HG02798 (cell line): ENCODE measurements around the gene ULK4.
"Not testable (repeated sequence)": the region's sequence is repeated elsewhere in the genome, so short reads cannot be mapped to it uniquely, and the experiment has no call there.

Experiments used
- ATAC-seq: cut with Tn5 transposase; IDR thresholded peaks from one replicate; pipeline ENCODE4 v1.9.1; 2021; ENCODE audit warnings: mild to moderate bottlenecking; ENCODE audit not compliant: unreplicated experiment, poor library complexity

The ULK4 gene

GRCh38 chr3:41697702-41698101 lies 264.2 kb downstream of the ULK4 start:
- ATAC-seq, result no peak

DNA sequence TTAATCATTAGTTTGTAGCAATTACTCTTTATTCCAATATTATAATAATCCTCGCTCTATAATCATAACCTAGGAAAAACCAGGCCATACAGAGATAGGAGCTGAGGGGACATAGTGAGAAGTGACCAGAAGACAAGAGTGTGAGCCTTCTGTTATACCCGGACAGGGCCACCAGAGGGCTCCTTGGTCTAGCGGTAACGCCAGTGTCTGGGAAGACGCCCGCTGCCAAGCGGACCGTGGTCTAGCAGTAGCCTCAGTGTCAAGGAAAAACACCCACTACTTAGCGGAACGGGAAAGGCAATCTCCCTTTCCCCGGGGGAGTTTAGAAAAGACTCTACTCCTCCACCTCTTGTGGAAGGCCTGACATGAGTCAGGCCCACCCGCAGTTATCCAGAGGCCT lies 266.1 kb downstream of the ULK4 start:
- ATAC-seq, result not testable (repeated sequence)

GRCh38 chr3:41693799-41694198 lies 268.1 kb downstream of the ULK4 start:
- no peak for ATAC-seq

- ATAC-seq, result no peak
These were observed 270.9 kb downstream of the ULK4 start for GRCh38 chr3:41690766-41691563.

DNA sequence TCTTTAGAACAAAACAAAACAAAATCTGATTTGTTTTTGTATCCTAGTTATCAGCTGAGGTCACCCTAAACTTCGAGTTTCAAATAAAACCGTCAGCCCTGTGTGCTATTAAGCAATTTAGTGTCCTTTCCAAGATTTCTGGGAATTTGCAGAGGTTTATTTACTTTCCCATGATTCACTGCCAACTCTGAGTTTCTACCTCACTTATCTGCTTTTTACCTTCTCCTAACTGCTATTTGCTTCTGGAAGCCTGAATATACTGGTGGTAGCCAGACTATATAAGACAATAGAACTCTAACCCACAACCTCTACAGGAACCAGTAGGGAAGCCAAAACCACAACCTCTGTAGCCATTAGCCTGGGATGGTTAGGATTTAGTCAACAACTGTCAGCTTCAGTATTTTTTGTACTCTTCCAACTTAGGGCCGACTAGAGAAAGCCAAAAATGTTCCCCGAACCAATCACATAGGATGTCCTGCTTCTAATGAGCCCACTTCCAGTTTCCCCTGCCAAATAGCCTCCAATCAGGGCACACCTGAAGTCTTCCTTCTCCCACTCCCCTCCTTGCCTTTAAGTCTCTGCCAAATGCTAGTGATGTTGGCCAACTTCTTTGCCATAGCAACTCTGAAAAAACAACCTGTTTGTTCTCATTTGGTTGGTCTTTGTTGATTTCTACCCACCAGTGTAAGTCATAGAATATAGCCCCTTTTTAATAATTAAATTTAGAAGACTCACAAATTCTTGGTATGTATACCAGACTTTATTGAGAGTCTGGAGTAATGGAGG lies 273.1 kb downstream of the ULK4 start:
- no peak for ATAC-seq

GRCh38 chr3:41684797-41685735 lies 276.8 kb downstream of the ULK4 start:
- no peak for ATAC-seq

DNA sequence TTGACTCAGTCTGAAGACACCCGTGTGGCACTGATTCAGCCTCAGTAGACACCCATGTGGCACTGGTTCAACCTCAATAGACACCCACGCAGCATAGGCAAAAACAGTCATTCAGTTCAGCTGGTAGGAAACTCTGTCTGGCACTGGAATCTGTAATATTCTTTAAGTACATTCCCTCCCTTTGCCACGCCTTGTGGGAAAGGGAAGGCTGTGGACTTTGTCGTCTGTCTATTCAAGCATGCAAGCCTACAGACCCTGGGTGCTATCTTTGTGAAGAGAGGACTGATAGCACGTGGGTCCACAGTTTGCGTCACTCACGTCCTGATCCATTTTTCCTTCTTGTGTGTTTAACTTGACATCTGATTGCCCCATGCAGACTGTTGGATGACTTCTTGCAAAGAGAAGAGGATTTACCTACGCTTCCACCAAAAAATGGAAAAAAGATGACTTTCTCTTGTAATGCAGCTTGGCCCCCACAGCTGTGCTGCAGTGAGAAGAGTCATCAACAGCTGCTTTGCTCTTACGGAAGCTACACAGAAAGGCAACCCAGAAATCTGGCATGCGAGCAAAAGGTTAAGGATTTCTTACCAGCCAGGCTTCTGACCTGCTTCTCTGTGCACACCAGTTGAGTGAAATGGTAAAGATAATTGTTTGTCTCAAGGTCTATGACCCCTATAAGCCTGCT lies 278.1 kb downstream of the ULK4 start:
- ATAC-seq, result no peak

DNA sequence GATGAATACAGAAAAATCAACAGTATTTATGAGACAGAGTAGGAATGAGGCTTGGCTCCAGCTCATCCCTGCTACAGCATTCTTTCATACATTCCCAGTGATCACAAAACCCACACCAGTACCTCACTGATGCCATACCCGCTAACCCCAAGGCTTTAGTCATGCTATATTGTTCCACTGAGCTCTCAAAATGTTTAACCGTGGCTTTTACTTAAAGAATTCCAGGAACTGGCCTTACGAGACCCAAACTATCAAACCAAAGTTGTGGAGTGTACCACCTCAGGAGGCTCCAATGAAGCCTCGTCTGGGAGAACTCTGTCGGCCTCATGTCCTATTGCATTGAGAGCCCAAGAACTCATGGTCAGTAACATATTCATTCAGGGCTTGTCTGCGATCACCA lies 278.9 kb downstream of the ULK4 start:
- ATAC-seq, result no peak

- ATAC-seq, result no peak
These were observed 279.5 kb downstream of the ULK4 start for GRCh38 chr3:41682382-41682781.

GRCh38 chr3:41681479-41681878 lies 280.4 kb downstream of the ULK4 start:
- ATAC-seq, result no peak

- ATAC-seq, result no peak
These were observed 282.5 kb downstream of the ULK4 start for GRCh38 chr3:41679374-41679773.

GRCh38 chr3:41675102-41675501 lies 286.8 kb downstream of the ULK4 start:
- ATAC-seq, result not testable (repeated sequence)

- ATAC-seq, result no peak
These were observed 287.5 kb downstream of the ULK4 start for GRCh38 chr3:41674449-41674848.

DNA sequence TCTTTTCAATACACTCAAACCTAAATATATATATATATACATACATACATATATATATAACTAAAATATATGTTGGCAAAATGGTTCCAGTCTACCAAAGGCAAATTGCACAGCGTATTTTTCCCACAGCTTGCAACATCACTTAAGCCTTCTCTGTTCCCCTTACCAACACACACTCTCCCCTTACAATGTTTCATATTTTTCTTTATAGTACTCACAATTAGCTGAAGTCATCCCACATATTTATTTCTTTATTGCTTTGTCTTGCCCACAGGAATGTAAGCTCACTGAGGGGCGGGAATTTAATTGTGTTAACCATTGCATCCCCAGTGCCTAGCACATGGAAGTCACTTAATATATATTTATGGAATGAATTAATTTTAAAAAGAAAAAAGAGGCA lies 288.3 kb downstream of the ULK4 start:
- ATAC-seq, result no peak

DNA sequence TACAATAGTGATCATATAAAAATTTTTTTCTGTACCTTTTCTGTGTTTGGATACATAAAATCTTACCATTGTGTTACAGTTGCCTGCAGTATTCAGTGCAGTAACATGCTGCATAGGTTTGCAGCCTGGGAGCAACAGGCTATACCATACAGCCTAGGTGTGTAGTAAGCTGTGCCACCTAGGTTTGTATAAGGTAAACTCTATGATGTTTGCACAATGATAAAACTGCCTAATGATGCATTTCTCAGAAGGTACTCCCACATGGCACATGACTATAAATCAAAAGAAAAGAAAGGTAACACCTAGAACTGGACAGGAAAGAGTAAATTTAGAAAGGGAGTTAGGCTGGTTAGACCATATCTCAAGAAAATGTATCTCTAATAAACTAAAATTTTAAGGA lies 293.5 kb downstream of the ULK4 start:
- ATAC-seq, result no peak

GRCh38 chr3:41662288-41662687 lies 299.6 kb downstream of the ULK4 start:
- ATAC-seq, result no peak

- ATAC-seq, result no peak
These were observed 300.1 kb downstream of the ULK4 start for GRCh38 chr3:41661796-41662195.

DNA sequence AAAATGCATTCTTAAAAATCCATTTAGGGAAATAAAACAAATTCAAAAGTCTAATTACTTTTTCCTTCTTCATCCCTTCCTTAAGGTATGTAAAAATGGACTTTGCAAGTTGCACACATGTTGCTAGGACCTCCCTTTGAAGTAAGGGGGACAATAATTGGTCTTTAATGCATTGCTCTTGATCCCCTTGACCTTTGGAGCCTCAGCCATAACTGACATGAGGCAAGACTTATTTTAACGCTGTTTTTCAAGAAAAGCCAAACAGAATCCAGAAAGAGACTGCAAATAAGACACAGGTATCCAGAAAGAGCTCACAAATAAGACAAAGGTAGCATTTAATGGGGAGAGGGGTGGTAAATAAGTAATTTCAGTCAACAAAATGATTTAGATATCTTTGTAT lies 301.4 kb downstream of the ULK4 start:
- ATAC-seq, result no peak

GRCh38 chr3:41653571-41654239 lies 308.2 kb downstream of the ULK4 start:
- no peak for ATAC-seq

DNA sequence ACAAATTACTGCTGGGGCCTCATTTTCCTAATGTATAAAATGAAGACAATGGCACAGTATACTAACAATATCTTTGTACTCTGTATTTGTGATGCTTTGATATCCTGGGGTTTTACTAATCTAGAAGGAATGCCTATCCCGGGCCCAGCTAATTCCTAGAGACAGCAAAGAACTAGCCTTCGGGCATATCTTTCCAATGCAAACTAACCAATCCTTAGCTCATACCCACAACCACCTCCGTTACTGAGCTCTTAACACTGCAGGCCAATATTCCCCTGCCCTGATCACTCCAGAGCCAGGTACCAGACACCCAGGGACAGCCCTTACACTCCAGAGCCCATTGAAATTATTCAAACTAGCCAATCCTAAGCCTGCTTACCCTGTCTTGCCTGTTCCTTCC lies 309.0 kb downstream of the ULK4 start:
- no peak for ATAC-seq
